Measurements from ENCODE around the gene RFPL2. TPM values are rescaled to one million over a fixed set of nuclear protein-coding genes. Genes with fewer than 3 reads are reported as not detected.

RFPL2 gene
- total and polyA plus RNA-seq, 10 donors: 0.11 to 0.79 (median 0.42) TPM; not detected in 3

DNA sequence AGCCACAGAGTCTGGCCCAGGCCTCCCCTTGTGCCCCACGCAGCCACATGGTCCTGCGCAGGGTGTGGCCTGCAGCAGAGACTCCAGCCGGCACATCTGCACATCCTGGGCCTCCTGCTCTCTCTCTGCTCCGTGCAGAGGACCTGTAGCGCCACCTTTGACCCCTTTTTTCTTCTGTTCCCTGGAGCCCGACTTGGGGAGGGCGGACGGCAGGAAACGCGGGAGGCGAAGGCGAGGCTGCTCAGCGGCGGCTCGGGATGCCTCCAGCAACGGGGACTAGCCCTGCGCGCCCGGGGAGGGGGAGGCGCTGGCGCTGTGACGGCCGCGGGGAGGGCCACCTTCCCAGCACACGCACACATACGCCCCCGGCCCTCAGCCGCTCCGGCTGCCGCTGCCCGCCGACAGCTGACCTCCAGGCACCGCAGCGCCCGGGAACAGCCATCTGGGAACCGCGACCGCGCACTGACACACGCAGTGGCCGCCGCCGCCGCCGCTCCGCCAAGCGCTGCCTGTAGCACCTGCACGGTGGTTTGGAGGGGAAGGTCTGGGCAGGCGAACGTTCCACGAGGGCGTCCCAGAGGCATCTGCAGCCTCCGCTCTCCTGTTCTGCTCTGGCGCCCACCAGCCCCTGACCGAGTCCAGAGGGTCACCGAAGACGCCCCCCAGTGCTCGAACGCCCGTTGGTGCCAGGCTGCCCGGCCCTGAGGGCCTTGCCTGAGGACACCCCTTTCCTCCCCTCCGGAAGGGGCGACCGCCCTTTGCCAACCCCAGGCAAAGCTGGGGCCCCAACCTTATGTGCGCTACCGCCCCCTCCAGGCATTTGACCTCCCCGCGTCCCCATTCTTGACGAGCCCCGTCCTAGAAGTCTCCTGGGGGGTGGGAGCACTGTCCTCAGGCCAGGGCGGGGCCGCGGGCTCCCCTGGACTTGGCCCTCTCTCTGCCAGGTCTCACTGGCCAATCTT, 28.9 kb downstream of the RFPL2 start:
- H3K27ac ChIP-seq: no peak overlapping the region
- H3K4me3 ChIP-seq: peak overlapping the region in 2 of 8 donors; percentile 19 to 49
- TF ChIP-seq CTCF (IDR thresholded peaks at IDR 0.05 in 8 of 11, conservative IDR thresholded peaks at IDR 0.05 in 3 of 11) (no peak), POLR2AphosphoS5 (IDR thresholded peaks at IDR 0.05) (no peak), POLR2A (IDR thresholded peaks at IDR 0.05) (no peak)
- no peaks in the 10 kb centered on the region for H3K36me3 ChIP-seq
- peaks cover 0 to 10% (median 8%) of the 10 kb centered on the region in 6 donors for H3K4me1 ChIP-seq
- peaks cover 0 to 61% (median 25%) of the 10 kb centered on the region in 7 donors for H3K27me3 ChIP-seq (replicated peaks in 1 of 7)
- WGBS, 5 donors: 6 to 16% (median 7%) methylated on average over 25 to 73 of the region's 73 CpGs
- no peak for DNase-seq
- intact Hi-C loops (cut with DNase I; ENCODE audit: low total_unique reads): no loop called here
- peaks cover 0 to 4% (median 0%) of the 10 kb centered on the region in 8 donors for H3K9me3 ChIP-seq

DNA sequence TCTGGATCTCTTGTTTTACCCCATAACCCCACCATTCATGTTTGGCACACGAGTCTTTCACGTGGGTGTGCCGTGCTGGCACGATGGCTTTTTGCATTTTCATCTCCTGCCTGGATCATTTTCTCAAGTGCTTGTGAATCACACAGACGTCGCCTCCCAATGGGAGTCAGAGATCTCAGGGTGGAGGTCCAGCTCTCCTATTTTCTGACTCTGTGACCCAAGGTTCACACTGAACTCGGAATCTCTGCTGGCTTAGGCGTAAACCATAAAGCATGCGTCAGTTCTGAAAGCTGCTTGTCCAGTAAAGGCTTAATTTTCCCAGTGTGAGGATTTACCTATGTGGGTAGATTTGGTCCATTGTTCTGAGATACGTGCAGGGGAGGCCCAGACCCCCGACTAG, 29.8 kb downstream of the RFPL2 start:
- WGBS, 5 donors: 81 to 88% (median 85%) methylated on average over 11 of the region's 11 CpGs
- Histone ChIP-seq H3K27me3 (replicated peaks in 1 of 7) (peaks cover 0 to 61% (median 25%) of the 10 kb centered on the region in 7 donors), H3K4me1 (peaks cover 0 to 10% (median 8%) of the 10 kb centered on the region in 6 donors), H3K27ac (no peak overlapping the region), H3K36me3 (no peaks in the 10 kb centered on the region), H3K9me3 (peaks cover 0 to 4% (median 0%) of the 10 kb centered on the region in 8 donors), H3K4me3 (no peak overlapping the region)
- intact Hi-C loops (cut with DNase I; ENCODE audit: low total_unique reads): no loop called here
- no peak for DNase-seq
- TF ChIP-seq CTCF (IDR thresholded peaks at IDR 0.05 in 8 of 11, conservative IDR thresholded peaks at IDR 0.05 in 3 of 11): no peak
- TF ChIP-seq POLR2AphosphoS5 (IDR thresholded peaks at IDR 0.05): no peak
- no peak for TF ChIP-seq POLR2A (IDR thresholded peaks at IDR 0.05)

DNA sequence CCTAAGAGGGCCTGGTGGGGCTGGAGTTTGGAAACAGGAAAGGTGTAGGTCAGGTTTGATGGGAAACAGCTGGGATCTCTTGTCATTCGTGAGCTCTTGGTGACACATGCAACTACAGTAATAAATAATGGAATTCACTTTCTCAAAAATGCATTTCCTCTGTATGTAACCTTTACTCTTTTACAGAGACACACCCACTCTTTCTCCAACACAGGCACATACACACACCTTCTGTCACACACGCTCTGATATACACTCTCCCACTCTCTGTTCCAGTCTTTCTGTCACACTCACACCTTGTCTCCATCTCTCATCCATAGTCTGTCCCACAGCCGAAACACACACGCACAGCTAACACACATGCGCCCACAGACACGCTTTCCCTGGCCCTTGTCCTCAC, 39.2 kb downstream of the RFPL2 start:
- Histone ChIP-seq H3K4me1 (peaks cover 0 to 11% (median 0%) of the 10 kb centered on the region in 6 donors), H3K9me3 (no peaks in the 10 kb centered on the region), H3K27ac (no peak overlapping the region), H3K4me3 (no peak overlapping the region), H3K36me3 (no peaks in the 10 kb centered on the region), H3K27me3 (replicated peaks in 1 of 7) (peaks cover 0 to 3% (median 0%) of the 10 kb centered on the region in 7 donors)
- intact Hi-C loops (cut with DNase I; ENCODE audit: low total_unique reads): no loop called here
- WGBS, 5 donors: 77 to 88% (median 80%) methylated on average over 6 of the region's 6 CpGs
- no peak for DNase-seq
- no peak for TF ChIP-seq CTCF (IDR thresholded peaks at IDR 0.05 in 8 of 11, conservative IDR thresholded peaks at IDR 0.05 in 3 of 11)
- no peak for TF ChIP-seq POLR2AphosphoS5 (IDR thresholded peaks at IDR 0.05)
- TF ChIP-seq POLR2A (IDR thresholded peaks at IDR 0.05): no peak
